Subcutaneous abdominal adipose tissue (tissue), 5 donors: ENCODE measurements around the gene PTPN22.

ENCODE experiments used
- H3K27ac ChIP-seq: one replicate; pipeline ENCODE4 v1.7.0; 2013; ENCODE audit warnings: low read depth, mild to moderate bottlenecking, inconsistent platforms, low read length, moderate library complexity
- H3K27me3 ChIP-seq, 5 donors: one replicate each; pipeline ENCODE4 v1.7.0; 2013; ENCODE audit warnings: low read length in 5 of 5, inconsistent platforms in 1 of 5; ENCODE audit not compliant: control insufficient read depth in 5 of 5, insufficient read depth in 4 of 5
- H3K36me3 ChIP-seq, 5 donors: one replicate each; pipeline ENCODE4 v1.7.0; 2013; ENCODE audit warnings: low read length in 5 of 5; ENCODE audit not compliant: control insufficient read depth in 5 of 5, insufficient read depth in 5 of 5
- H3K4me1 ChIP-seq, 5 donors: one replicate each; pipeline ENCODE4 v1.7.0; 2013; ENCODE audit warnings: low read length in 5 of 5, mild to moderate bottlenecking in 3 of 5, moderate library complexity in 1 of 5; ENCODE audit not compliant: control insufficient read depth in 5 of 5, insufficient read depth in 5 of 5
- H3K4me3 ChIP-seq, 5 donors: one replicate each; pipeline ENCODE4 v1.7.0; 2013; ENCODE audit warnings: low read length in 5 of 5, low read depth in 1 of 5
- H3K9ac ChIP-seq, 5 donors: one replicate each; pipeline ENCODE4 v1.7.0; 2013; ENCODE audit warnings: low read length in 5 of 5, mild to moderate bottlenecking in 4 of 5, moderate library complexity in 3 of 5
- H3K9me3 ChIP-seq, 5 donors: one replicate each; pipeline ENCODE4 v1.7.0; 2013; ENCODE audit warnings: low read length in 5 of 5; ENCODE audit not compliant: control insufficient read depth in 5 of 5
- donor health status: healthy.
- donor health status: healthy.
- donor health status: healthy.
- donor health status: healthy.
- donor health status: healthy.

PTPN22 gene

GRCh38 chr1:113904293-113904673 is 32.8 kb upstream of the PTPN22 start:
- peak overlapping the region; percentile 71 to 99 (median 89) for H3K9ac ChIP-seq
- peaks cover 9 to 30% (median 26%) of the 10 kb centered on the region in 5 donors for H3K4me1 ChIP-seq
- no peaks in the 10 kb centered on the region for H3K9me3 ChIP-seq
- H3K36me3 ChIP-seq = peaks cover 7 to 38% (median 26%) of the 10 kb centered on the region in 5 donors
- peak overlapping the region; percentile 86 to 99 (median 90) for H3K4me3 ChIP-seq
- no peaks in the 10 kb centered on the region for H3K27me3 ChIP-seq
- peak overlapping the region; percentile 98 for H3K27ac ChIP-seq

GRCh38 chr1:113903501-113904292 is 32.2 kb upstream of the PTPN22 start:
- Histone ChIP-seq H3K27ac (peak overlapping the region; percentile 98), H3K4me1 (peaks cover 9 to 31% (median 26%) of the 10 kb centered on the region in 5 donors), H3K9me3 (no peaks in the 10 kb centered on the region), H3K4me3 (peak overlapping the region; percentile 86 to 99 (median 90)), H3K27me3 (no peaks in the 10 kb centered on the region), H3K36me3 (peaks cover 10 to 37% (median 24%) of the 10 kb centered on the region in 5 donors), H3K9ac (peak overlapping the region; percentile 71 to 99 (median 89))

GRCh38 chr1:113901191-113901590 is 29.7 kb upstream of the PTPN22 start:
- H3K27me3 ChIP-seq = no peaks in the 10 kb centered on the region
- no peak overlapping the region for H3K27ac ChIP-seq
- peaks cover 9 to 31% (median 21%) of the 10 kb centered on the region in 5 donors for H3K4me1 ChIP-seq
- no peak overlapping the region for H3K9ac ChIP-seq
- no peaks in the 10 kb centered on the region for H3K9me3 ChIP-seq
- H3K36me3 ChIP-seq = peaks cover 22 to 47% (median 28%) of the 10 kb centered on the region in 5 donors
- H3K4me3 ChIP-seq = no peak overlapping the region

GRCh38 chr1:113899111-113899510 is 27.6 kb upstream of the PTPN22 start:
- Histone ChIP-seq H3K9me3 (no peaks in the 10 kb centered on the region), H3K27me3 (no peaks in the 10 kb centered on the region), H3K9ac (no peak overlapping the region), H3K36me3 (peaks cover 34 to 68% (median 47%) of the 10 kb centered on the region in 5 donors), H3K4me1 (peaks cover 3 to 17% (median 10%) of the 10 kb centered on the region in 5 donors), H3K27ac (no peak overlapping the region), H3K4me3 (no peak overlapping the region)

DNA sequence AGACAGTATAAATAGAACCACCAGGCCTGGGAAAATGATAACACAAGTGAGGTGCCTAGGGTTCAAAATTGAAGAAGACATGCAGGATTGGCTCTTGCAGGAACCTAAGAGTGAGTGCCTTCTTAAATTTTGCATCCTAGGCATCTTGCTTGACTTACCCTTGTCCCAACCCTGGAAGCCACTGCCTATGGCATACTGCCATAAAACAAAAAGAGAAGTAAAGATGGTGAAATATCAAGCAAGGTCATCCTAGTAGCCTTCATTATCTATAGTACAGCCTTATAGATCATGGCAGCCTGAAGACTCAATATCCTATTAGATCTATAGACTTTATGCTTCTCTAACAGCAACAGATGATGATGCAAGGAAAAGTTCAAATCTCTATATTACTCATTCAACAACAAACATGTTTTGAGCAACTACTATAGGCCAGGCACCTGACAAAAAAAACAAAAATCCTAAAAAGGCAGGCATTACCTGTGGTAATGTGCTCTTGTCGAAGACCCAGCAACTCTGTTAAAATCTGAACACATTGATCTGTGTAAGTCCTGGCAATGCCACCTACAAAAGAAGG is 26.8 kb upstream of the PTPN22 start:
- Histone ChIP-seq H3K9me3 (no peaks in the 10 kb centered on the region), H3K9ac (no peak overlapping the region), H3K27ac (no peak overlapping the region), H3K36me3 (peaks cover 36 to 68% (median 47%) of the 10 kb centered on the region in 5 donors), H3K4me1 (peaks cover 0 to 9% (median 2%) of the 10 kb centered on the region in 5 donors), H3K27me3 (no peaks in the 10 kb centered on the region), H3K4me3 (no peak overlapping the region)

GRCh38 chr1:113895961-113896360 is 24.4 kb upstream of the PTPN22 start:
- no peaks in the 10 kb centered on the region for H3K9me3 ChIP-seq
- H3K36me3 ChIP-seq = peaks cover 29 to 60% (median 41%) of the 10 kb centered on the region in 5 donors
- no peaks in the 10 kb centered on the region for H3K27me3 ChIP-seq
- no peak overlapping the region for H3K27ac ChIP-seq
- H3K4me1 ChIP-seq = peaks cover 0 to 9% (median 0%) of the 10 kb centered on the region in 5 donors
- H3K4me3 ChIP-seq = no peak overlapping the region
- no peak overlapping the region for H3K9ac ChIP-seq

DNA sequence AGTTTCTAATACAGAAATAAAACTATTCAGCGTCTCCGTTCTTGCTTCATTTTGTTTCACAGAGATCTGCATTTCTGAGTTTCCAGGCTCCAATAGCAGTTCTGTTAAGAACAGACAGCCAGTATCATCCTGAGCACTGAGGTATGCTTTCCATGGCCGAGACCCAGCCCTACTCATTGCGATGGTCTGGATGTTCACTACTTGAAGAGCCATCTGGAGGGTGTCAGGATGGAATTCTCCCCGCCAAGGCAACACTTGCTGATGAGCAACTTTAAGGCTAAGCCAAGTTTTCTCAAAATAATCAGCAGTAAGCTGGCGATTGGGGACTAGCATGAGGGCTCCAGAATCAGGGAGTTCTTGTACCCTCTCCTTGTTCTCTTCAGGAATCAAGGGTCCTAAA is 23.6 kb upstream of the PTPN22 start:
- H3K27me3 ChIP-seq = no peaks in the 10 kb centered on the region
- H3K36me3 ChIP-seq = peaks cover 28 to 55% (median 37%) of the 10 kb centered on the region in 5 donors
- no peak overlapping the region for H3K4me3 ChIP-seq
- H3K27ac ChIP-seq = no peak overlapping the region
- H3K9ac ChIP-seq = no peak overlapping the region
- H3K9me3 ChIP-seq = no peaks in the 10 kb centered on the region
- H3K4me1 ChIP-seq = peaks cover 0 to 9% (median 0%) of the 10 kb centered on the region in 5 donors

DNA sequence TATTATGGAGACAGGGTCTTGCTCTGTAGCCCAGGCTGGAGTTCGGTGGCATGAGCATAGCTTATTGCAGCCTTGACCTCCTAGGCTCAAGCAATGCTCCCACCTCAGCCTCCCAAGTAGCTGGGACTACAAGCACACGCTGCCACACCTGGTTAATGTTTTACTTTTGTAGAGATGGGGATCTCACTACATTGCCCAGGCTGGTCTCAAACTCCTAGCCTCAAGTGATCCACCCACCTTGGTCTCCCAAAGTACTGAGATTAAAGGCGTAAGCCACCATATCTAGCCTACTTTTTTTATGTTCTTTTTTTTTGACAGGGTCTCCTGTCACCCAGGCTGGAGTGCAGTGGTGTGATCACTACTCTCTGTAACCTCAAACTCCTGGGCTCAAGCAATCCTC is 21.8 kb upstream of the PTPN22 start:
- H3K4me1 ChIP-seq = no peaks in the 10 kb centered on the region
- no peaks in the 10 kb centered on the region for H3K27me3 ChIP-seq
- H3K4me3 ChIP-seq = no peak overlapping the region
- no peak overlapping the region for H3K9ac ChIP-seq
- peaks cover 22 to 39% (median 29%) of the 10 kb centered on the region in 5 donors for H3K36me3 ChIP-seq
- no peak overlapping the region for H3K27ac ChIP-seq
- H3K9me3 ChIP-seq = no peaks in the 10 kb centered on the region

DNA sequence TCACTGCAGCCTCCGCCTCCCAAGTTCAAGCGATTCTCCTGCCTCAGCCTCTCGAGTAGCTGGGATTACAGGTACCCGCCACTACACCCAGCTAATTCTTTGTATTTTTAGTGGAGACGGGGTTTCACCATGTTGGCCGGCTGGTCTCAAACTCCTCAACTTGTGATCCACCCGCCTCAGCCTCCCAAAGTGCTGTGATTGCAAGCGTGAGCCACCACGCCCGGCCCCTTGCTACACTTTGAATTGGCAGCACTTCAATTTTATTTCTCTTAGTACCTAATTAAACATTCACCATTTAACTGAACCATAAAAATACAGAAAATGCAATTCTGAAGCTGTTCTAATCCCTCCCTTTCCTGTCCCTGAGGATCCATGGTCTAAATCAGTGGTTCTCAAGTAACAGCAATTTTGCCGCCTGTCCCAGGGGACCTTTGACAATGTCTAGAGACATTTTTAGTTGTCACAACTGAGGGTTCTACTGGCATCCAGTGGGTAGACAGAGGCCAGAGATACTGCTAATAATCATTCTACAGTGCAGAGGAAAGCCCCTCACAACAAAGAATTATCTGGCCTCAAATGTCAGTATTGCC is 20.2 kb upstream of the PTPN22 start:
- Histone ChIP-seq H3K9ac (no peak overlapping the region), H3K27me3 (no peaks in the 10 kb centered on the region), H3K27ac (no peak overlapping the region), H3K4me3 (no peak overlapping the region), H3K4me1 (no peaks in the 10 kb centered on the region), H3K36me3 (peaks cover 17 to 27% (median 21%) of the 10 kb centered on the region in 5 donors), H3K9me3 (no peaks in the 10 kb centered on the region)

- H3K9me3 ChIP-seq = no peaks in the 10 kb centered on the region
- peaks cover 11 to 18% (median 14%) of the 10 kb centered on the region in 5 donors for H3K36me3 ChIP-seq
- H3K27me3 ChIP-seq = no peaks in the 10 kb centered on the region
- H3K27ac ChIP-seq = no peak overlapping the region
- H3K4me3 ChIP-seq = no peak overlapping the region
- no peak overlapping the region for H3K9ac ChIP-seq
- no peaks in the 10 kb centered on the region for H3K4me1 ChIP-seq
Measured at GRCh38 chr1:113890816-113891215, 19.3 kb upstream of the PTPN22 start.
